Epidermal melanocyte (primary cell): Measurements from ENCODE around the gene ZBTB17.
"Not testable (repeated sequence)": the region's sequence is repeated elsewhere in the genome, so short reads cannot be mapped to it uniquely, and the experiment has no call there.

Experiments used
- DNase-seq: peaks from one replicate; pipeline ENCODE4 v3.0.0; 2011; ENCODE audit warnings: low spot score; ENCODE audit not compliant: insufficient read length

Gene ZBTB17

GRCh38 chr1:15896841-15897610, 78.9 kb downstream of the ZBTB17 start:
- not testable (repeated sequence) for DNase-seq

DNA sequence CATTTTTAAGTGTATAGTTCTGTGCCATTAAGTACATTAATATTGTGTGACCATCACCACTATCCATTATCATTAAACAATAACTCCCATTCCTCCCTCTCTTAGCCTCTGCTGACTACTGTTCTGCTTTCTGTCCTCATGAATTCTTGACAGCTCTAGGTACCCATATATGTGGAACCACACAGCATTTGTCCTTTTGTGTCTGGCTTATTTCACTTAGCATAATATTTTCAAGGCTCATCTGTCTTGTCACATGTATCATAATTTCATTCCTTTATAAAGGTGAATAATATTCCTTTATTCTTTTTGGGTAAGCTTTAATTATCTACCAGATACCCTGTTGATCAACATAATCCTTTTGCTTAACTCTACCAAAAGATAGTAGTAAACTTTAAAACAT, 80.7 kb downstream of the ZBTB17 start:
- DNase-seq = no peak

DNA sequence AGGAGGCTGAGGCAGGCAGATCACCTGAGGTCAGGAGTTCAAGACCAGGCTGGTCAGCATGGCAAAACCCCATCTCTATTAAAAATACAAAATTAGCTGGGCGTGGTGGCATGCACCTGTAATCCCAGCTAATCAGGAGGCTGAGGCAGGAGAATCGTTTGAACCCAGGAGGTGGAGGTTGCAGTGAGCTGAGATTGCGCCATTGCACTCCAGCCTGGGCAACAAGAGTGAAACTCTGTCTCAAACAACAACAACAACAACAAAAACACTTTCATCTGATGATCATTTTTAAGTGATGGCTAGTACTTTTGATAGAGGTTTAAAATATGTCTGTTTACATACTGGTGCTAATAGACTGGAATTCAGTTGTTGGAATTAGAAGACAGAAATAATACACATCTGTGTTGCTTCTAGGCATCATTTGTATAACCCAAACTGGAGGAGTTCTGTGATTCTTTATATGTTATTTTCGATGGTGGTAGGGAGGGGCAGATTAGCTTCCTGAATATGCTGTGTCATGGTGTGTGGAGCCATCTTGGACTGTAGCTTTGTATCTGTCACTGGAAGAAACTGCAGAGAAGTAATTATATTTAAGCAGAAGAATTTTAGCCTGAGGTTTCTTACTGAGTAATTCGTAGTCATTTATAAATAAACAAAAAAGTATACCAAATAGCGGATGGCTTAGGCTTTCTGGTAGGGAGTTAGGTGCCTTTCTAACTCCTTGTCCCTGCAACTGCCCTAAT, 82.9 kb downstream of the ZBTB17 start:
- DNase-seq = not testable (repeated sequence)
